HL-60/S4 treated with phorbol 12-myristate 13-acetate at 8.2 ng/mL for 4 days and 3 days (cell line): ENCODE results near the gene SV2C.

Experiments used
- in situ Hi-C: fragments of 300-500 bp; cut with MboI; formaldehyde crosslinking; loops from 2 replicates; pipeline ENCODE4 v1.15.0; 2022; ENCODE audit warnings: low sequenced_read_pairs

SV2C gene

DNA sequence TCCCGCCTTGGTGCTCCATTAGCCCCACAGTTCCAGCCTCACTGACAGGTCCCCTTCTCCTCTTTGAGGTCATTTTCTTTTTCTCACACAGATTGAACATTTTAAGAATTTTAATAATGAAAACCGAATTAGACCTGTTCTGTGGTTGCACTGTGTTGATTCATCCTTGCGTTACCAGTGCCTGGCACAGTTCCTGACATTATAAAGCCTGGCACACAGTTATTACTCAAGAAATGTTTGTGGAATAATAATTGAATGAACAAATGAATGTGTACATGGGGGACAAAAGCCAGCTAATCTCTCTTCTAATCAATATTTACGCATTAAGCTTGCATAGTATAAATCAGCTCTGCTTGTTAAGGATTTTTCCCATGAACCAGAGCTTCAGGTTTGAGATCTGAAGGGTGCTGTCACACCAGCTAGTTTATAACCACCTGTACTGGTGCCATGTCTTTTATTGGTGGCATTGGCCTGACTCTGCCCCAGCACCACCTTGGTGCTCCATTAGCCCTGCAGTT, 80.0 kb downstream of the SV2C start:
- in situ Hi-C loops: no loop called here

DNA sequence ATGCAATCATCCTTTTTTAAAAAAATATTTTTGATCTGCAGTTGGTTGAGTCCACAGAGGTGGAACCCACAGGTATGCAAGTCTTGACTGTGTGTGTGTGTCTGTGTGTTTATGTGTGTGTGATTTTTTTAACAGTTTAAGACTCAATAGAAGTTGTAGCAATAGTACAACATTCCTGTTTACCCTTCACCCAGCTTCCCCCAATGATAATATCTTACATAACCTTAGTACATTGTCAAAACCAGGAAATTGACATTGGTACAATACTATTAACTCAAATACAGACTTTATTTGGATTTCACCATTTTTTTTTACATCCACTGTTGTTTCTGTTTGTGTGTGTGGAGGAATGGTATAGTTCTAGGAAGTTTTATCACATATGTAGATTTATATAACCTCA, 81.8 kb downstream of the SV2C start:
- in situ Hi-C loops: no loop called here

DNA sequence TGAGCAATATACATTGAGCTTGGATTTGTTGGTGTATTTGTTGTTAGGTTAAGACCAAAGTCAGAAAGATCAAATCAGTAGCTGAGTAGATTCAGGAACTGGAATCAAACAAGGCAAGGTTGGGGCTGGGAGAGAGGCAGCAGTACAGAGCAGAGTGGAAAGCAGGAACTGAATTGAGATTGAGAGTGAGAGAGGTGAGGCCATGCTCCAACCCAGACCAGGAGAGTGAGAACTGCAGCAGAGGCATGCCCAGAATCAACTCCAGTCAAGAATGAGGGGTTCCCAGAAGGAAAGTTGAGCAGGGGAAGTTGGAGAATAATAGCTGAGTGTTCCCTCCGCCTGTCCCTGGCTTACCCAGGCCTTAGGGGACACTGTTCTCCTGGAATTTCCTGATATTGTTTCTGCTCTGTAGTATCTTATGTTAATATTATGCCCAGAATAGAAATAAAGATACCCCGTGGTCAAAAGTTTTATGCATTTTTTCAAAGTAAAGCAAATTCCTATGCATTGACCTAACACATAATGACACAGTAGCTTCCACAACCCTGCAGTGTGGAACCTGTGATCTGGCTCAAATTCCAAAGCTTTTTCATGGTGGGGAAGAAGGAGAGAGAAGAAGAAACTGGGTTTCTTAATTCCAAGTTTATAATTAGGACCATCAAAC, 82.7 kb downstream of the SV2C start:
- in situ Hi-C loops: no loop called here

DNA sequence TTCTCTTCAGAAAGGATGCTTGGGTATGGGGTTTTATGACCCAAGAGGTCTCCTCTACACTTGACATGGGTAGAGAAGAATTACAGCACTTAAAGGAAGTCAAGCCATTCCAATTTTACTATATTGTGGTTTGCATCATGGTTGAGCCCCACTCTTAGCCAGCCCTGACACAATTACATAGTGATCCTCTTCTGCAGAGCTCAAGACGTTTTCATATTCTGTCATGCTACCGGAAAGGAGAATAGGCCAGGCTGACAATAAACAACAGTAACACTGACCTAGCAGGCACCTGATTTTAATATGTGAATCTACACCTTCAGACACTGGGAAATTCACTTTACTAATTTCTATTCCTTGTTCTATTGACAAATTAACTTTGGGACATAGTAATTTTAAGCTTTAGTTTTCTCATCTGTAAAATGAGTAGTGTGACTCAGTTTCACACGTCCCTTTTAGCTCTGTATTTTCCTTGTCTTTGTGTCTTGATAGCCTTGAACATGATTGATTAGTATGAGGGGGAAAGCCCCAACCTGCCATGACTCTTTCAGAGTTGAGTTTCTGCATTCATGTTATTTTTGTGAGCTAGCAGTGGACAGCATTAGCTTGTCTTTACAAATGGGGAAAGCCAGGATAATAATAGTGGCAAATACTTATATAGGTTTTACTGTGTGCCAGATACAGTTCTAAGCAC, 83.8 kb downstream of the SV2C start:
- in situ Hi-C loops: no loop called here

DNA sequence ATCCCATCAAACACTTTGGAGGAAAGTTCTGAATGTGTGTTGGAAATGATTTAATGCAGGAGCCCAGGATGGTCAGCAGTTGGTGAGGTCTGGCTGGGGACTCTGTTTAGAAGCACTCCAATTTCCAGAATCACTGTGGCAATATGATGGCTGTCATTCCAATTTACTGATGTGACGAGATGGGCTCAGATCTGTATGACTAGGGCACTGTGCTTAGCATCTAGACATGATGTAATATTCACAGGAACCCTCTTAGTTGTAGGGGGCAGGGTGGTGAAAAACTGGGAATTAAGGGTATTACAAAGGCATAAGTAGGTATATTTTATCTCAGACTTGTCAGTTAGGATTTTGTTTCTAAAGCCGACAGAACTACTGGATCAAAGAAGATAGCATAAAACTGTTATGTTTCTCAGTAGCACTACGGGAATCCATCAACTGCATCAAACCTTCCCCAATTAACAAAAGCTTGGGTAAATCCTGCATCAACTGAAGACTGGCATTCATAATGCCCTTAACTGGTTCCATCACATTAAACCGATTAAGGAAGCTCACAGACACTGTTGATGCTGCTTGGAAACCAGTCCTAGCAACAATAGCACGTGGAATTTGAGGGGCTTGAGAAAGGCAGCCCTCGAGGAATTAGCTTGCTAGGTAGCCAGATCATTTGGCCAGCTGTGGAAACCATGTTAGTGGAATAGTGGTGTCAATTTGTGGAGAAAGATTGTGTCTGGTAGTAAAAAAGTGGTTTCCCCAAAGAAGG, 86.1 kb downstream of the SV2C start:
- in situ Hi-C loops: no loop called here

DNA sequence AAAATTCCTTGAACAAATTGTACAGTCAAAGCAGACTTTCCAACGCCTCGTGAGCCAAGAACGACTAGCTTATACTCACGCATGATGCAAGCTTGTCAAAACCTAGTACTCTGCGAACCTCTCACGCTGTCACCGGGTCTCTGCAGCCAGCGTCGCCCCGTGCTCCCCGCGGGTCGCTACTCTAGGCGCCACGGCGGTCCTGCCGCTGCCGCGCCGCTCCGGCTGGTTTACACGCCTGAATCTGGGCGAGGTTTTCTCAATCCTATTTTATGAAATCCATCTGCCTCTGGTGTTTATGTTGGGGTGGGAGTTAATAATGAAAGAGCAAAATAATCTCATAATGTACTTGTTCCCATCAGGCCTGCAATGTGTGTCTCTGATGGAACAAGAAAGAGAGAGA, 90.9 kb downstream of the SV2C start:
- in situ Hi-C loops: no loop called here

DNA sequence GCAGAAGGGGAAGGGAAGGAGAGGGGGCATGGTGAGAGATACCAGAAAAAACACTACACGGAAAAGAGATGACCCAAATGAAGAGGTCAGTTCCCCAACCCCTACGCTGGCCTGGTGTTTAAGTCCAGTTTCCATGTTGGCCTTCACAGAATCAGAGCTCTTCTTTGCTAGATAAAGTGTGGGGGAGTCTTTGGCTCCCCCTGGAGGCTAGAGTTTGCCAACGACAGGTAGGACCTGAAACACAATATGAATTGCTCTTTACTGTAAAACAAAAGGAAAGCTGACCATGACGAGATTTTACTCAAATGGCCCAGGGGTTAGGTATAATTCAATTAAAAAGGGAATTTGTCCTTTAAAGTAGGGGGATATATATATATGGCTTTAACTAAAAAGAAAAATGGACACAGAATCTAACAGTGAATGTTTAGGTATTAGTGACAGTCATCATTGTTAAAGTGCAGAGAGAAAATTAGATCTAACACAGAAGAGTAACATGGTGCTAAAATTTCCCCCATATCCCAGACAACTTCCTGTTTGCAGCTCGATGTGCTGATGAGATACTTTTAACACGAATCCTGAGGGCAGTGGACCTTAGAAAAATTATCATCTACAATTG, 92.0 kb downstream of the SV2C start:
- in situ Hi-C loops: no loop called here

DNA sequence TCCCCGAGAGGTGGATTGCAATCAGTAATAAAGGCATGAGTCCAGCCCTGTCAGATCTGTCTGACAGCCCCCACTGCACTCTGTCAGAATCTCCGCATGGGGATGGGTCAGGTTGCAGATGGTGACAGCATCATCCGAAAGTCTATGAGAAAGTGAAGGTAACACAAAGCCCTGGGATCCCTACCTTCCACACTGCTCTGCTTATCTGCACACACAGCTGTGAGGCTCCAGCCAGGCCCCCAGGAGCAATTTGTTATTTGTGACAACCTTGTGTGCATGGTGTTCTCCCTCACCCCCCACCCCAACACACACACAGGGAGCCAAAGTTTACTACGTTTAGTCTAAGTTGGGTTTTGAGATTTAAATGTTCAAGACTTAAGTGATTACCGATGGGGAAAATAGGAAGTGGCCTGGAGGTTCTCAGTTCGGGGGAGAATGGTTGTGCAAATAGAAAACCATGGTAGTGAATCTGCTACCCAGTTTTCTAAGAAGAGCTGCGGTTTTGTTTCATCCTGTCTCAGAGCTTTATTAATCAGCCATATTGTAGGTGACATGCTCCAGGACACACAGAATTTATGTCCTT, 92.7 kb downstream of the SV2C start:
- in situ Hi-C loops: no loop called here

DNA sequence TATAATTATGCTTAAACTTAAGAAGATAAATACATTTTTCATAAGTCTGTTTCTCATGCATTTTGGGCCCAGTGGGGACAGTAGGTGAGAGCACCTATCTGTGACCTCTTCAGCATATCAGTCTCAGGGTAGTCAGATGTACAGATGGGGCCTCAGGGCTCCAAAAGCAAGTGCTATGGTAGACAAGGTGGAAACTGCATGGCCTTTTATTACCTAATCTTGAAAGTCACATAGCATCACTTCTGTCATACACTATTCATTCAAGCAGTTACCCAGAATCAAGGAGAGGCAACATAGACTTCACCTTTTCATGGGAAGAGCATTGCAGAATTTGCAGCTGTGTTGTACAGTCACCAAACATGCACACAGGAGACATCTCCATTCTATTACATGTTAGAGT, 94.8 kb downstream of the SV2C start:
- in situ Hi-C loops: no loop called here

DNA sequence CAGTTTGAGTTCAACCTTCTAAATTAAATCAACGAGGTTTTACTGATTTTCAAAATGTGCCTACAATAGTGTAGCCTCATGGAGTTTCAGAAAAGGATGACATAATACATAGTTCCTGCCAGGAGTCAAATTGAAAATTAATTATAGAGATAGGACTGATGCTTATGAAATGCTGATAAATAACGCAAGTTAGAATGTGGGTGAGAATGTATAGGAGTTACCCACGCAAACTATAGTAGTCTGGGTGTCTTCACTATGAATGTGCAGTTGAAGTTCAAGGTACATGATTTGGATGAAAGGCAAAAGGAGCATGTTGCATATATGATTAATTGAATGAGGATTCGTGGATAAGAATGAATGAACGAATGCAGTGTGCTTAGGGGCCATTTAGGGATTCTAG, 95.7 kb downstream of the SV2C start:
- in situ Hi-C loops: no loop called here

DNA sequence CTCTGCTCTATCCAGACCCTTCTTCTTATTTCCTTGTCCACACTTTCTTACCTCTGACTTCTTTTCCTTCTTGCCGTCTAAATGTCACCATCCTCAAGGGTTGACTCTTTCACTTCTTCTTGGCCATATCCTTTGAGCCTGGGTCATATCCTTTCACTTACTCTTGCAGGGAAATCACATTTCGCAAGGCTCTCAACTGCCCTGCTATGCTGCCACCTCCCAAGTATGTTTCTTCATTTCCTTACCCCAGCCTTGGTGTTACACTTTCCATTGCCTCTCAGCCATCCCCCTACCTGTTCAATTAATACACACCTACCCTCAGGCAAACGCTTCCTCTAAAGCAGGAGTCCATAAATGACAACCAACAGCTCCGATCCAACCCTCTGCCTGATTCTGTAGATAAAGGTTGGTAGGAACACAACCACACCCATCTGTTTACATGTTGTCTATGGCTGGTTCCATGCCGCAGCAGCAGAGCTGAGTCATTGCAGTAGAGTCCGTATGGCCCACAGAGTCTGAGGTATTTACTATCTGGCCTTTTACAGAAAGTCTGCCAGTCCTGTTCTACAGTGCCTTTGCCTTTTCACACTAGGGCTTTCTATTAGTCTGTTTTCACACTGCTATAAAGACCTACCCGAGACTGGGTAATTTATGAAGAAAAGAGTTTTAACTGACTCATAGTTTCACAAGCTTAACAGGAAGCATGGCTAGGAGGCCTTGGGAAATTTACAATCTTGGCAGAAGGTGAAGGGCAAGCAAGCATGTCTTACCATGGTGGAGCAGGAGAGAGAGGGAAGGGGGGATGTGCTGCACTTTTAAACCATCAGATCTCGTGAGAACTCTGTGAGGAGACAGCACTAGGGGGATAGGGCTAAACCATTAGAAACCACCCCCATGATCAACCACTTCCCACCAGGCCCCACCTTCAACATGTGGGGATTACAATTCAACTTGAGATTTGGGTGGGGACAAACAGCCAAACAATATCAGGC, 97.9 kb downstream of the SV2C start:
- in situ Hi-C loops: no loop called here

DNA sequence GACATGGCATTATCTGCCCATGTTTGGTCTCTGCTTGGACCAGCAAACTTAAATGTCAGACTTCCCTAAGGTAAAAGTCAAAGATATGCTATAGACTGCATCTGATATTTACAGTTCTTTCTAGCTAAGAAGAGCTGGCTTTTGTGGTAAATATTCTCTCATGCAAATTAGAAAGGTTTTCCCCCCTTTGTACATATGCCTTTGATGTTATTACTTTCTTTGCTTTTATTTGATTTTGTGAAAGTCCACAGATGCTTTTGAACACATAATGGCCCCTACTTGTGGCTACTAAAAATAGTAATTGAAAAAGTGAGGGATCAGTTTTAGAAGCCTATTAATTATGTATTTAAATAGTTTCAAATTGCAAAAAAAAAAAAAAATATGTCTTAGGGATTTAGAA, 104.2 kb downstream of the SV2C start:
- in situ Hi-C loops: no loop called here

DNA sequence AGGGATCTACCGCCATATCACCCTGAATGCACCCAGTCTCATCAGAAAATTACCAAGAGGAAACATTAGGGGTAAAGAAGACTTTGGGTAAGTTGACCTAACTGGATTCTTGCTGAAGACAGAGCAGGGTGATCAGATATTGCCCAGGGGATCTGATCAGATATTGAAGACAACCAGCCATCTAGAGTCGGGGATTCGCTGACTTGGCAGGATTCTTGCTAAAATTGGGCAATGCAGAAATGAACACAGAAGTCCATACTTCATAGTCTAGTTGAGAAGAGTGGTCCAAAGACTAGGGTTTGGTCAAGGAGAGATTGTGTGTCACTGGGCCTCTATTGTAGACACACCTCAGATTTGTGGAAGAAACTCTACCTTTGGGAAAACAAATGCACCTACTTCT, 107.2 kb downstream of the SV2C start:
- in situ Hi-C loops: no loop called here

DNA sequence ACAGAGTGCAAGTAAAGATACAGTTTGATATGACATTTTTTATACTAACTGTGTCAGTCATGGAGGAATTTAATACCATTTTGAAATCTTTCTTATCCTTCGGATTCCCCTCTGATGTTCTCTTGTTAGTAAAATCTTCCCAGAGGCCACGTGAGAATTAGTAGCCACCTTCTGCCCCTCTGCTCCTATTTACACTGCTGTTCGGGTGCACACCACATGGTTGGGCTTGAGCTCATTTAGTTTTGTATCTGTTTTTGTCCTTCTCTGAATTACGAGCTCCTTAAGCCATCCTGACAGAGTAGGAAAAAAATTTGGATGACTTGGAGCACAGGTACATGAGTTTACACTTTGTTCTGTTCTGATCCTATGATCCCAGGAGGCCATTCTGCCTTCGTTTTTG, 109.7 kb downstream of the SV2C start:
- in situ Hi-C loops: no loop called here

DNA sequence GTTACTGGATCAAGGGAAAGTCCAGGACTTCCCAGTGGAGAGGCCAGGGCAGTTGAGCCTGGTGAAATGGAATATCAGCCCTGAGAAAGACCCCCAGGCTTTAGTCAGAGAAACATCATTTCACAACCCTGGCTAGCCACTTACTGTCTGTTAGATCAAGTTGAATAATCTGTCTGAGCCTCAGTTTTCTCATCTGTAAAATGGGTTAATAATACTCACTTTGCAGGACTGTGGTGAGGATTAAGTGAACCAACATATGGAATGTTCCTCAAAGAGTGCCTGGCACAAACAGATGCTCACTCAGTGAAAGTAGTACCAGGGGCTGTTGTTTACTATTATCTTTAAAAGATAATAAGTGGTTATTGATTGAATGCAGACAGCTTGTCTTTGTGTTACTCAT, 110.5 kb downstream of the SV2C start:
- in situ Hi-C loops: no loop called here

DNA sequence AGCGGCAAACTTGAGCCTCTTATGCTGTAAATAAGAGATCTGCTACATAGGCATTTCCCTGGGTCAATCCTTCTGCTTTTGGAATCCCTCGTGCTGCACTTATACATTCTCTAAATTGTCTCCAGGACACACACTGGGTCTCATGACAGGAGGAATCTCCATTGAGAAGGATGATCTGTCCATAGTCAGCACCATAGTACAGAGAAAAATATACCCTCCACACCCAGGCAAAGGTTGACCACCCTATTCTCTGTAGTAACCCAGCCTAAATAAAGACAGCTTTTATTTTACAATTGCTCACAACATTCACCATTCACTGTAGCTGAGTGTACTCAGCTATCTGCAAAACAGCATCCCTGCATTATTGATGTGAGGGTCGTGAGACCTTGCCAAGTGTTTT, 111.2 kb downstream of the SV2C start:
- in situ Hi-C loops: no loop called here

DNA sequence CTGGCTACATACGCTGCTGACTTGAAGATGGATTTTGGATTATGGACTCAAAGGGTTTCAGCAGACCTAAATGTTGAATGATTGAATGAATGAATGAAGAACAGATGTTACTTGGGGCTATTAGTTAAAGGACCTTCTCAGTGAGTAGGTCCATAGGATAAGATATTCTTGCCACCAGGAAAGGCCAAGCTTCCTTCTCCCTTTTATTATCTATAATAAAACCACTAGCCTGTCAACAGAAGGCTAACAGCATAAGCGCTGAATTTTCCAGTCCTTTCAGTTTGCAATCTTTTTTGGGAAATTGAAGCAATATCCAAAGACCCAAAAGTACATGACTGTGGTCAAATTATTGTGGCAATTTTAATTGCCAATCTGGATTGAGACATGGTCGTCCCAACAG, 113.3 kb downstream of the SV2C start:
- in situ Hi-C loops: no loop called here

DNA sequence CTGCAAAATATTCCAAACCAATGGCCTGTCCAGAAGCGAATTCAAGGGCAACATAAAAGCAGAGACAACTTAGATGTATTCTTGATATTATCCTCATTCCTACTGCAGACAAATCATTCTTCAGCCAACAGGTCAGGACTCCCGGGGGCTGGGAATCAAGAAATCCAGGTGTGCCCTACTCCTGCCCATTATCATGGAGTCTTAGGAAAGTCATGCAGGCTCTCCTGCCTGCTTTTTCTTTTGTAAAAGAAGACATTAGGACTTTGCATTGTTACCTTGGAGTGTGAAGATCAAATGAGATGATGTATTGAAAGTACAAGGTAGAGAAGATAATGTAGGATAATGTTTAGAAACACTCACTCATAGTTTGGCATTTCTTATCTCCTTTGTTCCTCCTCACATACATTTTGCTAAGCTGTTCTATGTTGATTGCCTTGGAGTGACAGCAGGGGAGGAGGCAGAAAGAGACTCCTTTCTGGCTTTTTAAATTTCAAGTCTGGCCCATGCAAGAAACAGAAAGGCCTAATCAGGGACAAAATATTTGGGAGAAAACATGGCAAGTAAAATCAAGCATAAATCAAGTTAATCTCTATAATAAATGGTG, 113.8 kb downstream of the SV2C start:
- in situ Hi-C loops: no loop called here

DNA sequence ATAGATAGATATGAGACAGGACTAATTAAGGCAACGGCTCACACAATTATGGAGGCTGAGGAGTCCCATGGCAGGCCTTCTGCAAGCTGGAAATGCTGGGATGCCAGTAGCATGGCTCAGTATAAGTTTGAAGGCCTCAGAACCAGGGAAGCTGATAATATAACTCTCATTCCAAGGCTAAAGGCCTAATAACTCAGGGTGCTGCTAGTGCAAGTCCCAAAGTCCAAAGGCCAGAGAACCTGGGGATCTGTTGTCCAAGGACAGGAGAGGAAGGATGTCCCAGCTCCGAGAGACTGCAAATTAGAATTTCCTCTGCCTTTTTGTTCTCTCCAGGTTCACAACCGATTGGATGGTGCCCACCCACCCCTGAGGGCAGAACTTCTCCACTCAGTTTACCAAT, 114.5 kb downstream of the SV2C start:
- in situ Hi-C loops: no loop called here
